ENCODE measurements around the gene RBBP5.

DNA sequence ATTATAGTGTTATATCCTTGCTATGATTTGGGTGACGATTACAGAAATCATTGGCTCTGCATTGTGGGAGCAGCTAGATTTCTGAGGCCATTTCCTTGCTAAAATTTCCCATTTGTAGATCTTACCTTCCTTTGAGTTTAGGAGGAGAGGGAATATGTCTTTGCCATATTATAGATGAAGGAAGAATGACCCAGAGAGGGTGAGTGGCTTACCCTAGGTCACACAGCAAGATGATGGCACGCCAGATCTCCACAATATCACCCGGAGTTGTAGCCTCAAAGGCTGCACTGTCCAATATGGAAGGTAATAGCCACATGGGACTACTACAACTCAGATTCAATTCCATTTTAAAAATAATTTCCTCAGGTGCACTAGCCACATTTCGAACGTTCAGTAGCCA is 68.5 kb downstream of the RBBP5 start:
- TF ChIP-seq CTCF (IDR thresholded peaks at IDR 0.05), result no peak
- no peak for TF ChIP-seq POLR2A (IDR thresholded peaks at IDR 0.05)
- no peak for TF ChIP-seq POLR2AphosphoS5 (IDR thresholded peaks at IDR 0.05)
- no peak for TF ChIP-seq EP300 (IDR thresholded peaks at IDR 0.05)
